ENCODE results near the gene ERBB3.

Gene ERBB3

DNA sequence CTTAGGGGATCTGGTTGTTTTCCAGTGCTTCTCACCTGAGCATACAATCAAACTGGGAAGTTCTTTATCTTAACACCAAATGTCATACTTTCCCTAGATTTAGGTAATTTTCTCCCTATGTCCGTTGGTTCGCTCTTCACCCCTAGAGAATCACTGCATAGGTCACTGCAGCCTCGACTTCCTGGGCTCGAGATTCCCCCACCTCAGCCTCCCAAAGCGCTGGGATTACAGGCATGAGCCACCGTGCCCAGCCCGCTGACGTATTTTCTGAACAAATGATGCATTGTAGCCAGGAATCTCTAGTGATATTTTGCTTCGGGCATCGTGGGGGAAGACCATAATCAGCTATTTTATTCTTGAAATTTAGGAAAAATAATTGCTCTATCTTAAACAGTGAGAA, 35.4 kb downstream of the ERBB3 start (continued):
- TF ChIP-seq GLIS2 (tag by site-specific recombination; IDR thresholded peaks at IDR 0.05): no peak
- TF ChIP-seq, protein P1, sequence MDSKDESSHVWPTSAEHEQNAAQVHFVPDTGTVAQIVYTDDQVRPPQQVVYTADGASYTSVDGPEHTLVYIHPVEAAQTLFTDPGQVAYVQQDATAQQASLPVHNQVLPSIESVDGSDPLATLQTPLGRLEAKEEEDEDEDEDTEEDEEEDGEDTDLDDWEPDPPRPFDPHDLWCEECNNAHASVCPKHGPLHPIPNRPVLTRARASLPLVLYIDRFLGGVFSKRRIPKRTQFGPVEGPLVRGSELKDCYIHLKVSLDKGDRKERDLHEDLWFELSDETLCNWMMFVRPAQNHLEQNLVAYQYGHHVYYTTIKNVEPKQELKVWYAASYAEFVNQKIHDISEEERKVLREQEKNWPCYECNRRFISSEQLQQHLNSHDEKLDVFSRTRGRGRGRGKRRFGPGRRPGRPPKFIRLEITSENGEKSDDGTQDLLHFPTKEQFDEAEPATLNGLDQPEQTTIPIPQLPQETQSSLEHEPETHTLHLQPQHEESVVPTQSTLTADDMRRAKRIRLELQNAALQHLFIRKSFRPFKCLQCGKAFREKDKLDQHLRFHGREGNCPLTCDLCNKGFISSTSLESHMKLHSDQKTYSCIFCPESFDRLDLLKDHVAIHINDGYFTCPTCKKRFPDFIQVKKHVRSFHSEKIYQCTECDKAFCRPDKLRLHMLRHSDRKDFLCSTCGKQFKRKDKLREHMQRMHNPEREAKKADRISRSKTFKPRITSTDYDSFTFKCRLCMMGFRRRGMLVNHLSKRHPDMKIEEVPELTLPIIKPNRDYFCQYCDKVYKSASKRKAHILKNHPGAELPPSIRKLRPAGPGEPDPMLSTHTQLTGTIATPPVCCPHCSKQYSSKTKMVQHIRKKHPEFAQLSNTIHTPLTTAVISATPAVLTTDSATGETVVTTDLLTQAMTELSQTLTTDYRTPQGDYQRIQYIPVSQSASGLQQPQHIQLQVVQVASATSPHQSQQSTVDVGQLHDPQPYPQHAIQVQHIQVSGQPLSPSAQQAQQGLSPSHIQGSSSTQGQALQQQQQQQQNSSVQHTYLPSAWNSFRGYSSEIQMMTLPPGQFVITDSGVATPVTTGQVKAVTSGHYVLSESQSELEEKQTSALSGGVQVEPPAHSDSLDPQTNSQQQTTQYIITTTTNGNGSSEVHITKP (tag by site-specific recombination; IDR thresholded peaks at IDR 0.05): peak; percentile 76
- no peak for TF ChIP-seq YY1 (tag by site-specific recombination; IDR thresholded peaks at IDR 0.05)
- no peak for TF ChIP-seq WT1 (tag by site-specific recombination; IDR thresholded peaks at IDR 0.05)
- TF ChIP-seq, protein P2, sequence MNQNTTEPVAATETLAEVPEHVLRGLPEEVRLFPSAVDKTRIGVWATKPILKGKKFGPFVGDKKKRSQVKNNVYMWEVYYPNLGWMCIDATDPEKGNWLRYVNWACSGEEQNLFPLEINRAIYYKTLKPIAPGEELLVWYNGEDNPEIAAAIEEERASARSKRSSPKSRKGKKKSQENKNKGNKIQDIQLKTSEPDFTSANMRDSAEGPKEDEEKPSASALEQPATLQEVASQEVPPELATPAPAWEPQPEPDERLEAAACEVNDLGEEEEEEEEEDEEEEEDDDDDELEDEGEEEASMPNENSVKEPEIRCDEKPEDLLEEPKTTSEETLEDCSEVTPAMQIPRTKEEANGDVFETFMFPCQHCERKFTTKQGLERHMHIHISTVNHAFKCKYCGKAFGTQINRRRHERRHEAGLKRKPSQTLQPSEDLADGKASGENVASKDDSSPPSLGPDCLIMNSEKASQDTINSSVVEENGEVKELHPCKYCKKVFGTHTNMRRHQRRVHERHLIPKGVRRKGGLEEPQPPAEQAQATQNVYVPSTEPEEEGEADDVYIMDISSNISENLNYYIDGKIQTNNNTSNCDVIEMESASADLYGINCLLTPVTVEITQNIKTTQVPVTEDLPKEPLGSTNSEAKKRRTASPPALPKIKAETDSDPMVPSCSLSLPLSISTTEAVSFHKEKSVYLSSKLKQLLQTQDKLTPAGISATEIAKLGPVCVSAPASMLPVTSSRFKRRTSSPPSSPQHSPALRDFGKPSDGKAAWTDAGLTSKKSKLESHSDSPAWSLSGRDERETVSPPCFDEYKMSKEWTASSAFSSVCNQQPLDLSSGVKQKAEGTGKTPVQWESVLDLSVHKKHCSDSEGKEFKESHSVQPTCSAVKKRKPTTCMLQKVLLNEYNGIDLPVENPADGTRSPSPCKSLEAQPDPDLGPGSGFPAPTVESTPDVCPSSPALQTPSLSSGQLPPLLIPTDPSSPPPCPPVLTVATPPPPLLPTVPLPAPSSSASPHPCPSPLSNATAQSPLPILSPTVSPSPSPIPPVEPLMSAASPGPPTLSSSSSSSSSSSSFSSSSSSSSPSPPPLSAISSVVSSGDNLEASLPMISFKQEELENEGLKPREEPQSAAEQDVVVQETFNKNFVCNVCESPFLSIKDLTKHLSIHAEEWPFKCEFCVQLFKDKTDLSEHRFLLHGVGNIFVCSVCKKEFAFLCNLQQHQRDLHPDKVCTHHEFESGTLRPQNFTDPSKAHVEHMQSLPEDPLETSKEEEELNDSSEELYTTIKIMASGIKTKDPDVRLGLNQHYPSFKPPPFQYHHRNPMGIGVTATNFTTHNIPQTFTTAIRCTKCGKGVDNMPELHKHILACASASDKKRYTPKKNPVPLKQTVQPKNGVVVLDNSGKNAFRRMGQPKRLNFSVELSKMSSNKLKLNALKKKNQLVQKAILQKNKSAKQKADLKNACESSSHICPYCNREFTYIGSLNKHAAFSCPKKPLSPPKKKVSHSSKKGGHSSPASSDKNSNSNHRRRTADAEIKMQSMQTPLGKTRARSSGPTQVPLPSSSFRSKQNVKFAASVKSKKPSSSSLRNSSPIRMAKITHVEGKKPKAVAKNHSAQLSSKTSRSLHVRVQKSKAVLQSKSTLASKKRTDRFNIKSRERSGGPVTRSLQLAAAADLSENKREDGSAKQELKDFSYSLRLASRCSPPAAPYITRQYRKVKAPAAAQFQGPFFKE (tag by site-specific recombination; IDR thresholded peaks at IDR 0.05; ENCODE audit: borderline replicate concordance): no peak
- TF ChIP-seq ZNF776 (tag by site-specific recombination; IDR thresholded peaks at IDR 0.05; ENCODE audit: borderline replicate concordance): no peak
- no peak for TF ChIP-seq ZNF433 (tag by site-specific recombination; IDR thresholded peaks at IDR 0.05; ENCODE audit: low read depth)
- no peak for TF ChIP-seq ZNF221 (tag by site-specific recombination; IDR thresholded peaks at IDR 0.05; ENCODE audit: borderline replicate concordance)
- TF ChIP-seq ZFP41 (tag by site-specific recombination; IDR thresholded peaks at IDR 0.05; ENCODE audit: borderline replicate concordance): no peak
- peak; percentile 98 for TF ChIP-seq ZBTB48 (tag by site-specific recombination; IDR thresholded peaks at IDR 0.05)
- TF ChIP-seq ZNF266 (tag by site-specific recombination; IDR thresholded peaks at IDR 0.05; ENCODE audit: low read depth): no peak
- no peak for TF ChIP-seq ZBTB21 (tag by site-specific recombination; IDR thresholded peaks at IDR 0.05)

DNA sequence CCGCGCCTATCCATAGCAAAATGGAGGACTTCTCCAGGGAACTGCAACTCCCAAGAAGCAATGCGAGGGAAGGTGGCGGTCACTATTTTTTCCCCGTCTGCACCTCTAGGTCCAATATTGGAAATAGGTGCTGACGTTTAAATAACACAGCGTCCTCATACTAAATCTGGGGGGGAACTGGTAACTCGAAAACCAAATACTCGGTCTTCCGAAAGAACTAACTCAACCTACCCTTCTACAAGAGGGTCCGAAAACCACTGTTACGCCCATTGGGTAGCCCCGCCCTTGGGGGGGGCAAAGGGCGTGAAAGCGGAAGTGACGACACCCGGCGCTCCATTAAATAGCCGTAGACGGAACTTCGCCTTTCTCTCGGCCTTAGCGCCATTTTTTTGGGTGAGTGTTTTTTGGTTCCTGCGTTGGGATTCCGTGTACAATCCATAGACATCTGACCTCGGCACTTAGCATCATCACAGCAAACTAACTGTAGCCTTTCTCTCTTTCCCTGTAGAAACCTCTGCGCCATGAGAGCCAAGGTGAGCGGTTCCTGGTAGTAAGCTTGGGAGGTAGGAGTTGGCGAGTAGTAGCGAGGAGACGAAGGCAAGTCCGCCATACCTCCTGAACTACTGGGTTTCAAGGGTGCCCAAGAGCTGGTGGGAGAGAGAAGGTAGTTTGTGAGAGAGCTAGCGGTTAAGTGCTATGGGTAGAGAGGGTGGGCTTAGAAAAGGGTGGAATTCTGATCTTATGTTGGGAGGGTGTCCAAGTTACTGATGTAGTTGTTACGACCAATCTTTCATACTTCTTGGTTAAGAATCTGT, 36.5 kb downstream of the ERBB3 start, which contains the start of gene RPL41:
Gene RPL41 (plus strand): TSS at position 367 of the 815 bp plus-strand sequence.
- ChIA-PET POLR2A (interaction anchor here (0.6 to 6.1 kb wide), 16 partner anchors 9 to 378 kb away, joined by 3 to 165 read pairs (median 12); partner anchors contain the start of genes CNPY2, ERBB3, ESYT1 and PA2G4), CTCF (interaction anchor here (0.6 to 5.0 kb wide), 11 partner anchors 9 to 598 kb away, joined by 3 to 86 read pairs (median 4); partner anchors contain the start of genes ESYT1, PA2G4 and SMARCC2)
- Histone ChIP-seq H3K27ac (ENCODE audit: extremely low read depth, low read depth, low read length) (peak within 1 kb of the TSS; percentile 99), H3K36me3 (ENCODE audit: control insufficient read depth in 2 of 2, insufficient read depth in 1 of 2, low read length in 2 of 2) (peaks cover 9 to 58% of the 10 kb centered on the region in 2 experiments; a peak in 2 of 3 replicates), H3K4me1 (ENCODE audit: control insufficient read depth, insufficient read depth, low read length) (peaks cover 5% of the 10 kb centered on the region), H3K4me3 (ENCODE audit: low read depth, low read length) (peak within 1 kb of the TSS; percentile 69), H3K9me3 (ENCODE audit: control insufficient read depth, insufficient read depth, low read depth, low read length) (no peaks in the 10 kb centered on the region)
- TF ChIP-seq ZNF394 (tag by site-specific recombination; IDR thresholded peaks at IDR 0.05; ENCODE audit: borderline replicate concordance) (peak; percentile 46; the same call in 1 of the 2 replicates), ZNF121 (tag by site-specific recombination; IDR thresholded peaks at IDR 0.05) (no peak), ZNF549 (tag by site-specific recombination; IDR thresholded peaks at IDR 0.05) (no peak), ZNF423 (tag by site-specific recombination; IDR thresholded peaks at IDR 0.05) (no peak), ZNF16 (tag by site-specific recombination; IDR thresholded peaks at IDR 0.05; ENCODE audit: low read depth) (no peak), ZNF777 (tag by site-specific recombination; IDR thresholded peaks at IDR 0.05; ENCODE audit: borderline replicate concordance) (no peak), ZNF548 (tag by site-specific recombination; IDR thresholded peaks at IDR 0.05) (no peak), ZEB2 (tag by site-specific recombination; IDR thresholded peaks at IDR 0.05) (no peak; the same call in 1 of the 2 replicates), ZNF214 (tag by site-specific recombination; IDR thresholded peaks at IDR 0.05; ENCODE audit: borderline replicate concordance) (no peak), ZNF248 (tag by site-specific recombination; IDR thresholded peaks at IDR 0.05) (no peak), ZNF221 (tag by site-specific recombination; IDR thresholded peaks at IDR 0.05; ENCODE audit: borderline replicate concordance) (peak; percentile 84), PBX3 (CRISPR knock-in tag; IDR thresholded peaks at IDR 0.05) (no peak), ZNF514 (tag by site-specific recombination; IDR thresholded peaks at IDR 0.05) (no peak), ZNF211 (tag by site-specific recombination; IDR thresholded peaks at IDR 0.05; ENCODE audit: low read depth) (no peak), ZNF544 (tag by site-specific recombination; IDR thresholded peaks at IDR 0.05) (no peak)

Data from HEK293 (cell line).